Measurements from ENCODE around the gene NEK5. TPM values are rescaled to one million over a fixed set of nuclear protein-coding genes. Genes with fewer than 3 reads are reported as not detected.

NEK5 gene
- total RNA-seq, 4 donors from 2014 or later: 0.12 to 0.35 (median 0.27) TPM; not detected in 1

DNA sequence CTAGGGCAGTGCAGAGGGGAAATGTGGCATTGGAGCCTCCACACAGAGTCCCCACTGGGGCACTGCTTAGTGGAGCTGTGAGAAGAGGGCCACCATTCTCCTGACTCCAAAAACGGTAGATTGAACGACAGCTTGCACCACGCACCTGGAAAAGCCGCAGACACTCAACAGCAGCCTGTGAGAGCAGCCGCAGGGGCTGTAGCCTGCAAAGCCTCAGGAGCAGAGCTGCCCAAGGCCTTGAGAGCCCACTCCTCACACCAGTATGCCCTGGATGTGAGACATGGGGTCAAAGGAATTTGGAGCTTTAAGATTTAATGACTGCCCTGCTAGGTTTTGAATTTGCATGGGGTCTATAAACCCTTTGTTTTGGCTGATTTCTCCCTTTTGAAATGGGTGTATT lies 31.7 kb downstream of the NEK5 start:
- WGBS, 2 donors (ENCODE audit: low coverage in 1 of 2): 83 to 86% methylated on average over 1 to 2 of the region's 5 CpGs
- Histone ChIP-seq H3K36me3 (no peaks in the 10 kb centered on the region), H3K4me1 (no peaks in the 10 kb centered on the region), H3K27me3 (no peaks in the 10 kb centered on the region), H3K9me3 (no peaks in the 10 kb centered on the region), H3K27ac (no peak overlapping the region), H3K4me3 (no peak overlapping the region)
- ATAC-seq: no peak
- TF ChIP-seq, protein P1, sequence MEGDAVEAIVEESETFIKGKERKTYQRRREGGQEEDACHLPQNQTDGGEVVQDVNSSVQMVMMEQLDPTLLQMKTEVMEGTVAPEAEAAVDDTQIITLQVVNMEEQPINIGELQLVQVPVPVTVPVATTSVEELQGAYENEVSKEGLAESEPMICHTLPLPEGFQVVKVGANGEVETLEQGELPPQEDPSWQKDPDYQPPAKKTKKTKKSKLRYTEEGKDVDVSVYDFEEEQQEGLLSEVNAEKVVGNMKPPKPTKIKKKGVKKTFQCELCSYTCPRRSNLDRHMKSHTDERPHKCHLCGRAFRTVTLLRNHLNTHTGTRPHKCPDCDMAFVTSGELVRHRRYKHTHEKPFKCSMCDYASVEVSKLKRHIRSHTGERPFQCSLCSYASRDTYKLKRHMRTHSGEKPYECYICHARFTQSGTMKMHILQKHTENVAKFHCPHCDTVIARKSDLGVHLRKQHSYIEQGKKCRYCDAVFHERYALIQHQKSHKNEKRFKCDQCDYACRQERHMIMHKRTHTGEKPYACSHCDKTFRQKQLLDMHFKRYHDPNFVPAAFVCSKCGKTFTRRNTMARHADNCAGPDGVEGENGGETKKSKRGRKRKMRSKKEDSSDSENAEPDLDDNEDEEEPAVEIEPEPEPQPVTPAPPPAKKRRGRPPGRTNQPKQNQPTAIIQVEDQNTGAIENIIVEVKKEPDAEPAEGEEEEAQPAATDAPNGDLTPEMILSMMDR (IDR thresholded peaks at IDR 0.05): no peak
- TF ChIP-seq EP300 (IDR thresholded peaks at IDR 0.05) (no peak), POLR2AphosphoS5 (IDR thresholded peaks at IDR 0.05) (no peak), POLR2A (IDR thresholded peaks at IDR 0.05) (no peak)

DNA sequence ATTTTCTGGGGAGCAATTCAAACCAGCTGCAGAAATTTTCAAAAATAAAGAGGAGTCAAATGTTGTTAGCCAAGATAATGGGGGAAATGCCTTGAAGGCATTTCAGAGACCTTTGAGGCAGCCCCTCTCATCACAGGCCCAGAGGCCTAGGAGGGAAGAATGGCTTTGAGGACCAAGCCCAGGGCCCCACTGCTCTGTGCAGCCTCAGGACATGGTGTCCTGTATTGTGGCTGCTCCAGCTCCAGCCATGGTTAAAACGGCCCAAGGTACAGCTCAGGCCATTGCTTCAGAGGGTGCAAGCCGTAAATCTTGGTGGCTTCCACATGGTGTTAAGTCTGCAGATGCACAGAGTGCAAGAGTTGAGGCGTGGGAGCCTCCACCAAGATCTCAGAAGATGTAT lies 32.1 kb downstream of the NEK5 start:
- Histone ChIP-seq H3K4me3 (no peak overlapping the region), H3K27ac (no peak overlapping the region), H3K27me3 (no peaks in the 10 kb centered on the region), H3K9me3 (no peaks in the 10 kb centered on the region), H3K36me3 (no peaks in the 10 kb centered on the region), H3K4me1 (no peaks in the 10 kb centered on the region)
- no peak for TF ChIP-seq EP300 (IDR thresholded peaks at IDR 0.05)
- no peak for TF ChIP-seq POLR2A (IDR thresholded peaks at IDR 0.05)
- no peak for TF ChIP-seq POLR2AphosphoS5 (IDR thresholded peaks at IDR 0.05)
- TF ChIP-seq, protein P1 (IDR thresholded peaks at IDR 0.05): no peak
- 100% methylated on average over 1 of the region's 3 CpGs; no CpG with 5 or more reads in 1 of the 2 donors for WGBS, 2 donors (ENCODE audit: low coverage in 1 of 2)
- no peak for ATAC-seq

DNA sequence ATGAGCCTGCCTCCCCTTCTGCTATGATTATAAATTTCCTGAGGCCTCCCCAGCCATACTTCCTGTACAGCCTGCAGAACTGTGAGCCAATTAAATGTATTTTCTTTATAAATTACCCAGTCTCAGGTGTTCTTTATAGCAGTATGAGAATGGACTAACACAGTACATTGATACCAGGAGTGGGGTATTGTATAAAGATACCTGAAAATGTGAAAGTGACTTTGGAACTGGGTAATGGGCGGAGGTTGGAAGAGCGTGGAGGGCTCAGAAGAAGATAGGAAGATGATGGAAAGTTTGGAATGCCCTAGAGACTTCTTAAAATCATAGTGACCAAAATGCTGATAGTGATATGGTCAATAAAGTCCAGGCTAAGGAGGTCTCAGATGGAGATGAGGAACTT lies 32.8 kb downstream of the NEK5 start:
- TF ChIP-seq EP300 (IDR thresholded peaks at IDR 0.05): no peak
- no peak for TF ChIP-seq POLR2AphosphoS5 (IDR thresholded peaks at IDR 0.05)
- no peak for TF ChIP-seq POLR2A (IDR thresholded peaks at IDR 0.05)
- TF ChIP-seq, protein P1 (IDR thresholded peaks at IDR 0.05): no peak
- no peak for ATAC-seq
- Histone ChIP-seq H3K4me1 (no peaks in the 10 kb centered on the region), H3K4me3 (no peak overlapping the region), H3K36me3 (no peaks in the 10 kb centered on the region), H3K27ac (no peak overlapping the region), H3K9me3 (no peaks in the 10 kb centered on the region), H3K27me3 (no peaks in the 10 kb centered on the region)
- WGBS, 2 donors (ENCODE audit: low coverage in 1 of 2): 83% methylated on average over 2 of the region's 2 CpGs; no CpG with 5 or more reads in 1 of the 2 donors

DNA sequence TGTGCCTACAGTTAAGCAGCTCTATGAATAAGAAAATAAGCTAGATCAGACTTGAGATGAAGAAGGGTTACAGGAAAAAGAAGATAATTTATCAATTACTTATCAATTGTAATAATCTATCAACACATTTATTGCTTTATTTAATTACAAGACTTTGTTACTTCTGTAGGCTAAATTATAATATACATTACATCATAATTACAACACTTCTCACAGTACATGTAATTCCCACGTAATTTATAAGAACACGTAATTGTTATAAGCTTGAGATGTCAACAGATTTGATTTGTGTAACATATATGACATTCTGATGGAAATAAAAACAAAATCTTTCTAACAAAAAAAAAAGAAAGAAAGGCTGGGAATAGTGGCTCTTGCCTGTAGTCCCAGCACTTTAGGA lies 36.8 kb downstream of the NEK5 start:
- WGBS, 2 donors (ENCODE audit: low coverage in 1 of 2): 86 to 100% methylated on average over 2 of the region's 2 CpGs
- no peak overlapping the region for H3K4me3 ChIP-seq
- no peaks in the 10 kb centered on the region for H3K4me1 ChIP-seq
- no peaks in the 10 kb centered on the region for H3K9me3 ChIP-seq
- H3K27ac ChIP-seq: no peak overlapping the region
- H3K36me3 ChIP-seq: no peaks in the 10 kb centered on the region
- no peak for ATAC-seq
- no peaks in the 10 kb centered on the region for H3K27me3 ChIP-seq
- TF ChIP-seq, protein P1 (IDR thresholded peaks at IDR 0.05): no peak
- TF ChIP-seq POLR2AphosphoS5 (IDR thresholded peaks at IDR 0.05) (no peak), POLR2A (IDR thresholded peaks at IDR 0.05) (no peak), EP300 (IDR thresholded peaks at IDR 0.05) (no peak)

DNA sequence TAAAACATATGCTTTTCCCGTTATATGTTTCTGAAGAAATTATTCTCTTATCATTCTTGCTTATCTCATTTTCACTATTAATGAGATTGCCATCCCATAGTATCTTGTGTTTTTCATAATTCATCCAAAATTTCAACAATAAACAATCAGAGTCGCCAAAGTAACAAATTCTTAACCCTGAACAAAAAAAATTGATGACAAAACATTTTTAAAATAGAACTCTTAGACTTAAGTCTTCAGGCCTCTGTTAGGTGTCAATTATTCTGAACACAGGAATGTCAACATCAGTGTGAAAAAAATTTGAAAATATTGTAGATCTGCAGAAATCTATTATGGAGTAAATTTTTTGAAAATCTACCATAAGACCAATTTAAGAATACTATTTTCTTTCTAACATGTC lies 37.4 kb downstream of the NEK5 start:
- no peaks in the 10 kb centered on the region for H3K36me3 ChIP-seq
- no peak for ATAC-seq
- TF ChIP-seq, protein P1 (IDR thresholded peaks at IDR 0.05): no peak
- TF ChIP-seq EP300 (IDR thresholded peaks at IDR 0.05) (no peak), POLR2A (IDR thresholded peaks at IDR 0.05) (no peak)
- no peaks in the 10 kb centered on the region for H3K27me3 ChIP-seq
- H3K4me1 ChIP-seq: no peaks in the 10 kb centered on the region
- H3K9me3 ChIP-seq: no peaks in the 10 kb centered on the region
- WGBS, 2 donors (ENCODE audit: low coverage in 1 of 2): 57 to 70% methylated on average over 1 to 2 of the region's 2 CpGs
- H3K4me3 ChIP-seq: no peak overlapping the region
- H3K27ac ChIP-seq: no peak overlapping the region
